DMS114 treated with DMSO at 0.1 percent for 48 hours (cell line): ENCODE measurements around the gene LARP1B.
"Not testable (repeated sequence)": the region's sequence is repeated elsewhere in the genome, so short reads cannot be mapped to it uniquely, and the experiment has no call there.

Experiments
- DNase-seq: peaks from one replicate; lab custom pipeline; 2025; ENCODE audit not compliant: unreplicated experiment; lab: John Stamatoyannopoulos, UW

LARP1B gene

DNA sequence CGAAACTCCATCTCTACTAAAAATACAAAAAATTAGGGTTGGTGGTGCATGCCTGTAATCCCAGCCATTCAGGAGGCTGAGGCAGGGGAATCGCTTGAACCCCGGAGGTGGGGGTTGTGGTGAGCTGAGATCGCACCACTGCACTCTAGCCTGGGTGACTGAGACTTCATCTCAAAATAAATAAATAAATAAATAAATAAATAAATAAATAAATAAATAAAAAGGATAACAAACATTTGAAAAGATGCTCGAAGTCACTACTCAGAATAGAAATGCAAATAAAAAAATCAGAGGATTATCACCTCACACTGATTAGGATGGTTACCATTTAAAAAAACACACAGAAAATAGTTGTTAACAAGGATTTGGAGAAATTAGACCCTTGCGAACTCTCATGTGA lies 73.8 kb downstream of the LARP1B start:
- no peak for DNase-seq

DNA sequence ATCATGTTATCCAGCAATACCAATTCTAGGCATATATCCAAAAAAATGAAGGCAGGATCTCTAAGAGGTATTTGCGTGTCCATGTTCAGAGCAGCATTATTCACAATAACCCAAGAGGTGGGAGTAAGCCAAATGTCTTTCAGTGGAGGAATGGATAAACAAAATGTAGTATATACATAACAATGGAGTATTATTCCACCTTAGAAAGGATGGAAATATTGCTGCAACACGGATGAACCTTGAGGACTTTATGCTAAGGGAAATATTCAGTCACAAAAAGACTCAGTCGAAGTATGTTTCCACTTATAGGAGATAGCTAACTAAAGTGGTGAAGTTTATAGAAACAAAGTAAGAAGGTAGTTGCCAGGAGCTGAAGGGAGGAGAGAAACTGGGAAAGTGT lies 74.3 kb downstream of the LARP1B start:
- no peak for DNase-seq

DNA sequence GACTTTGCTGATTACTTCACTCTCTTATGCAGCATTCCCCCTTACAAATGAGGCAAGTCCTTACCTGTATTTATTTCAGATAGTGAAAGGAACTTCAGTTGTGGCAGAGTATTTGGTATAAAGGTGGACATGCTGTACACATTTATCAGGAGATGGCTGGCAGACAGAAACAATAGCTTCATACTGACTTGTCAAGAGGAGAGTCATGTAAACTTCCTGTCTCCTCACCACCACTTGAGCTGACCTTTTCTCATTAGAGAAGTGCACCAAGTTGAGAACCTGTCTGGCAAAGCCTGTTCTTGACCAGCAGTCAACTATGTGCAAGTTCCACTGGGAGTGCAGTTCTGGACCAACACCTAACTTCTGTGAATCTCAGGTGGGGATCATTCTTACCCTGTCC lies 80.8 kb downstream of the LARP1B start:
- no peak for DNase-seq

DNA sequence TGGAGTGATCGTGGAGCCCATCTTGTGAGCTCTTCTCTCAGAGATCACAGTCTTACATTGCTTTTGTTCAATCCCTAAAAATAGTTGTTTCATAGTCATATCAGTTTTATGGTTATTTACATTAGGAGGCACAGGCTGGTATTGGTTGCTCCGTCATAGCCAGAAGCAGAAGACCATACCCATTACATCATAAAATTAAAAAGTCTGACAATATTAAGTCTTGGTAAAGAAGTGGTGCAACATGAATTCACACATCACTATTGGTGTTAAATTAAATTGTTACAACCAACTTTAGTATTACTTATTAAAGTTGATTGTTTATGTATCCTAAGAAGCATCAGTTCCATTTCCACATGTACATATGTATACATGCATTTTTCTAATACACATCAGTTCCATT lies 84.6 kb downstream of the LARP1B start:
- DNase-seq = no peak

DNA sequence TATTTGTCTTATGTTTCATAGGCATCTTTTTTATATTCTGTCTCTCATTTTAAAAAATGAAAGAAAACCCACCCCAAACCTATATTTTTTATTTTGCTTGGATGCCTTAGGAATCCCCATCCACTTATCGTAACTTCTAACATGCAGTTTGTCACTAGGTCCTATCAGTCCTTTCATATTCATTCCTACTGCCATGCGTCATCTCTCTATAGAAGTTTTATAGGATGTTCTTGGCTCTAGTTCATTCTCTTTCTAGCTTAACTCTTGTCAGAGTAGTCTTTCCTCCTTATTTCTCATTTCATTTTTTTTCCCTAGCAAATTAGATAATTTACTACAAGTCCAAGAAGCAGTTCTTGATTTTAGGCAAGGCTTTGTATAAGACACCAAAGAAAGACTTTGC lies 92.7 kb downstream of the LARP1B start:
- DNase-seq = no peak

DNA sequence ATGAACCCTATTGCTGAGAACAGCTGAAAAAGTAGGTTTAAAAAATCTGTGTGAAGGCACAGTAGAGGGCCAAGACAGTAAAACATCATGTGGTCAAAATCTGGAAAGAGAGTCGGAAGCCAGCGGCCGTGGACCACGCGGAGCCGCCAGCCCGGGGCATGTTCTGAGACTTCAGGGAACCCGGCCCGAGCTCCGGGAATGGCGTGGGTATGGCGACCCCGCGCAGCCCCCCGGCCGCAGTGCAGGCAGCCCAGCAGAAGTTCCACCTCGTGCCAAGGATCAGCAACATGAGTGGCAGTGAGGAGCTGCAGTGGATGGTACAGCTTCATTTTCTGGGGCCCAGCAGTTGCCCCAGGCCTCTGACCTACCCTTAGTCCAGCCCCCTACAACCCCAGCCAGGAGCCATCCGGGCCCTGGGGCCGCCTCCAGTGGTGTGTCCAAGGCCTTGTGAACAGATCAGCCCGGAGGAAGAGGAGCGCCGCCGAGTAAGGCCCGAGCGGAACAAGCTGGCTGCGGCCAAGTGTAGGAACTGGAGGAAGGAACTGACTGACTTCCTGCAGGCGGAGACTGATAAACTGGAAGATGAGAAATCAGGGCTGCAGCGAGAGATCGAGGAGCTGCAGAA lies 94.2 kb downstream of the LARP1B start:
- no peak for DNase-seq

DNA sequence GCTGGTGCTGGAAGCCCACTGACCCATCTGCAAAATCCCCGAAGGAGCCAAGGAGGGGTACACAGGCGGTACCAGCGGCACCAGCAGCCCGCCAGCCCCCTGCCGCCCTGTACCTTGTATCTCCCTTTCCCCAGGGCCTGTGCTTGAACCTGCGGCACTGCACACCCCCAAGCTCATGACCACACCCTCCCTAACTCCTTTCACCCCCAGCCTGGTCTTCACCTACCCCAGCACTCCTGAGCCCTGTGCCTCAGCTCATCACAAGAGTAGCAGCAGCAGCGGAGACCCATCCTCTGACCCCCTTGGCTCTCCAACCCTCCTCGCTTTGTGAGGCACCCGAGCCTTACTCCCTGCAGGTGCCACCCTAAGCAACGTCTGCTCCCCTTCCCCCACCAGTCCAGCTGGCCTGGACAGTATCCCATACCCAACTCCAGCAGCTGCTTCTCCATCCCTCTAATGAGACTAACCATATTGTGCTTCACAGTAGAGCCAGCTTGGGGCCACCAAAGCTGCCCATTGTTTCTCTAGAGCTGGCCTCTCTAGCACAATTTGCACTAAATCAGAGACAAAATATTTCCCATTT lies 94.9 kb downstream of the LARP1B start:
- DNase-seq = no peak

DNA sequence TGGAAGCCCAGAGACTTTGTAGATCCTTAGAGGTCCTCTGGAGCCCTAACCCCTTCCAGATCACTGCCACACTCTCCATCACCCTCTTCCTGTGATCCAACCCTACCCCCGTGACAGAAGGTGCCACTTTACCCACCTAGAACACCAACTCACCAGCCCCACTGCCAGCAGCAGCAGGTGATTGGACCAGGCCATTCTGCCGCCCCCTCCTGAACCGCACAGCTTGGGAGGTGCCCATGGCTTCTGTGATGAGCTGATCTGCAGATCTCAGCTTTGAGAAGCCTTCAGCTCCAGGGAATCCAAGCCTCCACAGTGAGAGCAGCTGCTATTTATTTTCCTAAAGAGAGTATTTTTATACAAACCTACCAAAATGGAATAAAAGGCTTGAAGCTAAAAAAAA lies 95.4 kb downstream of the LARP1B start:
- DNase-seq = not testable (repeated sequence)

DNA sequence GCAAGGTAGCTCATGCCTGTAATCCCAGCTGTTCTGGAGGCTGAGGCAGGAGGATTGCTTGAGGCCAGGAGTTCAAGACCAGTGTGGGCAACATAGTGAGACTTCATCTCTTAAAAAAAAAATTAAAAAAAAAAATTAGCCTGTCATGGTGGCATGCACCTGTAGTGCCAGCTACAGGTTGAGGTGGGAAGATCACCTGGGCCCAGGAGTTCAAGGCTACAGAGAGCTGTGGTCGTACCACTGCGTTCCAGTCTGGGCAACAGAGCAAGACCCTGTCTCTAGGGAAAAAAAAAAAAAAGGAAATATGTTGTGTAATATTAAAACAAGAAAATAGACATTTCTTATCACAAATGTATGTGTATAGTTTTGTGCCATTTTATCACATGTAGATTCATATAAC lies 97.8 kb downstream of the LARP1B start:
- DNase-seq = no peak

DNA sequence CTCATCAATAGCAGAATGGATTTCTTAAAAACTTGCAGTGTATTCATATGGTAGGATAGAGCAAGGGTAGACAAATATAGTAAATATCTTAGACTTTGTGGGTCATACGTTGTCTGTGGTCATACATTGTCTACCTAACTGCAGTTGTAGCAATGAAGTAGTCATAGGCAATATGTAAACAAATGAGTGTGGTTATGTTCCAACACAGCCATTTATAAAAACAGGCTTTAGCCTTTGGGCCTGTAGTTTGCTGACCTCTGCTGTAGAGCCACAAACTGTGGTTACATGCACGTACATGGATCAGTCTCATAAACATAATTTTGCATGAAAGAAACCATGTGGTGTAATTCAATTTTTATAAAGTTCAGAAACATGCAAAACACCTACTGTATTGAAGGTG lies 98.9 kb downstream of the LARP1B start:
- no peak for DNase-seq

DNA sequence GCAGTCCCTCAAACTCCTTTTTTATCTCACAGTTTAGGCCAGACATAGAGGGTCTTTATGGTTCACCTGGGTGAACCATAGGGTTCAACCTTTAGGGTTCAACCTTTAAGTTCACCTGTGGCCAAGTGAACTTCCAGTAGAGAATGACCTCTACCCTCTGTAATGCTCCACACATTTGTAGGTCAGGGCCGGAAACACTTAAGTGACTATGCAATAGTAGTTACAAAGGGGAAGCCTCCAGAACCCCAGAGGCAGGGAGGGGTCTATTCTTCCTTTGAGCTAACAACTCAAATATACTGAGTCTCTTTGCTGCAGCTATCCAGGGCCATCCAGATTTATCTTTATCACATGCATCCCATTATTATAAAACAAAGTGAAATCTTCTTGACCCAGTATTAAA lies 100.0 kb downstream of the LARP1B start:
- DNase-seq = no peak

DNA sequence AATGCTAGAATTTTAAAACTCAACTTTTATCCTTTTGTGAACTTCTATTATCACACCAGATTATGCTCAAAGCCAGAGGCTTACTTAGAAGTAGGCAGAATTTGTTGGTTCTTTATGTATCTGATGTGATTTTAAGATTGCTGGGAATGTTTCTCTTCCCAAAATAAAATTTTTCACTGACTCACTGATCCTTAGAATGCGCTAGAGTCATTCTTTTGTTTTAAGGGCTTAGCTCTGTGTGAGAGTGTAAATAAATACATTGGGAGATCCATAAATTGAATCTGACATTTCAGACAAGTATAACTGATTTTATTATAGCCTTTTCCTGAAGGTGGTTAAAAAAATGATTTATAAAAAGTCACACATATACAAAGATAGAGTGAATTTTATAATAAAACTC lies 101.3 kb downstream of the LARP1B start:
- no peak for DNase-seq

DNA sequence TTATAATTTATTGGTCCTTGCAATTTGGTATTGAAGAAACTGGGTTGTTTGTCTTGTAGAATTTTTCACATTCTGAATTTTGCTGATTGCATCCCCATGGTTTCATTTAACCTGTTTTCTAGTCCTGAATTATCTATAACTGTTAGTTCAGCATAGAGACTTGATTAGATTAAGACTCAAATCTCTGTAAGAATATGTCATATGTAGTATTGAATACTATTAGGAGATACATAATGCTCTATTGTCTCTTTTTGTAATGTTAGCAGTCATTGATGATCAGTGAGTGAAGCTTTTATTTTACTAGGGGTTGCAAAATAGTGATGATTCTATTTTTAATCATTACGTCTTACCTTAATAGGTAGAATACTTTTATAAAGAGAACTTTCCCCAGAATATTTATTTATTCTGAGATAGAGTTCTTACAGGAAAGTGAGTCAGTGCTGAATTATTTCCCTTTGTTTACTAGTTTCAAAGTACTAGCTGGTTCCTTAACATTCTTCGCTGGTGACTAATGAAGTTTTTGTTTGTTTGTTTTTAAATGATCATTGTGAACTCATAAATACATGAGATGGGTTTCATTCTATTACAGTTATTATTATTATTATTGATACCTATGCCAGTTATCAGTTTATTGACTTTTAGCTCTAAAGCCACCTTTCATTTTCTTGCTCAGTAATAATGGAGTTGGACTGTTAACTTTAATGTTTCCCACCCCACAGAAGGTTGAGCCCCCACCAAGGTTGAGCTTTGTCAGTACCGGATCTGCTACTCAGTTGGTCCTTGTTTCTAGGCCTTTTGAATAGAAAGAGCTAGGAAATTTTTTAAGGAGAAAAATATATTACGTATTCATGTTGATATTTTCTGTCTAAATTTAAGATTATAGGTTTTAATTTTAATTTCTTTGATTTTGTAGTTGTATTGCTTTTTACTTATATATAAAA lies 102.3 kb downstream of the LARP1B start:
- DNase-seq = no peak

DNA sequence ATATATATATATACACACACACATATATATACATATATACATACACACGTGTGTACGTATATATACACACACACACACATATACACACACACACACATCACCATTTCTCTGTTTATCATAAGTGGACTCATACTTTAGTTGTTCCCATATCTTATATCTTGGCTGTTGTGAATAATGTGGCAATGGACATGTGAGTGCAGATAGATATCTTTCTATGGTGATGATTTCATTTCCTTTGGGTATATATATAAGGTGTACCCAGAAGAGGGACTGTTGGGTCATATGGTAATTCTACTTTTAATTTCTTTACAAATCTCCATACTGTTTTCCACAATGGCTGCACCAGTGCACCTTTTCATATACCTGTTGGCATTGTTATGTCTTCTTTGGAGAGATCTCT lies 105.9 kb downstream of the LARP1B start:
- no peak for DNase-seq

DNA sequence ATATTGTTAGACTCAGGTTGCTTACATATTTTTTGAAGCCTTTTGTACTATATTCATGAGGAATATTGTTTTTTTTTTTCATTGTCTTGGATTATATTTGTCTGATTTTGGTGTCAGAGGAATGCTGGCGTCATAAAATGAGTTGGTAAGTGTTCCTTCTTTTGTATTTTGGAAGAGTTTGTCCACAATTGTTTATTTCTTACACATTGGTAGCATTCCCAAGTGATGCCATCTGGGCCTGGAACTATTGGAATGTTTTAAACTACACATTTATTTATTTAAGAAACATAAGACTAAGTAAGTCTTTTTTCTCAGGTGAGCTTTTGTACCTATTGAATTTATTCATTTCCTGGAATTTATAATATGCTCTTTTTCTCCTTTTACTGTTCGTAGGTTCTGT lies 107.6 kb downstream of the LARP1B start:
- DNase-seq = no peak

DNA sequence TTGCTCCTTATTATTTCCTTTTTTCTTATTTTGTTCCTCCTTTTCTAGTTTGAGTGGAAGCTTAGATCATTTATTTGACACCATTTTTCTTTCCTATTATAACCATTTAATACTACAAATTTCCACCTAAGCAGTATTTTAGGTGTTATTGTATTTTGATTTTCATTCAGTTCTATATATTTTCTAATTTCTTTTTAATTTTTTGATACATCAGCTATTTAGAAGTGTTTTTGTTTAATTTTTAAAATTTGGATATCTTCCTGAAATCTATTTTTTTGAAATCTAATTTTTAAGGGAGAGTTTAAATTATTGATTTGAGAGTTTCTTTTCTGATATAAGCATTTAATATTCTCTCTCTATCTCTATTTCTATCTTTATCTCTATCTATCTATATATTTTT lies 108.1 kb downstream of the LARP1B start:
- no peak for DNase-seq

DNA sequence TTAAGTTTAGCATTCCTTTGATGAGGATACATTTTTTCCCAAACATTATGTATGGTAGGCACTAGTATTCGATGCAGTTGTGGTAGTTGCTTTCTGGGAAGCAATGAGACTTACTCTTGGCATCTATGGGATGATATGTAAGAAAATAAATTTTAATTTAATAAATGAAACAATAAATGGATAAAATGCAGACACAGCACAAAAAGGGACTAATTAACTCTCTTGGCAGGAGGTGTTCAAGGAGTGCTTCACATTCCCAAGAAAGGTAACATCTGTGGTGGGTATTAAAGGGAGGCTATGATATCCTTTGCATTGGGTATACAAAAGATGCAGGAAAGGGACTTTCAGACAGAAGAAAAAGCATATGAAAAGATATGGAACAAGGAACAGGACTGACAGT lies 115.5 kb downstream of the LARP1B start:
- no peak for DNase-seq

DNA sequence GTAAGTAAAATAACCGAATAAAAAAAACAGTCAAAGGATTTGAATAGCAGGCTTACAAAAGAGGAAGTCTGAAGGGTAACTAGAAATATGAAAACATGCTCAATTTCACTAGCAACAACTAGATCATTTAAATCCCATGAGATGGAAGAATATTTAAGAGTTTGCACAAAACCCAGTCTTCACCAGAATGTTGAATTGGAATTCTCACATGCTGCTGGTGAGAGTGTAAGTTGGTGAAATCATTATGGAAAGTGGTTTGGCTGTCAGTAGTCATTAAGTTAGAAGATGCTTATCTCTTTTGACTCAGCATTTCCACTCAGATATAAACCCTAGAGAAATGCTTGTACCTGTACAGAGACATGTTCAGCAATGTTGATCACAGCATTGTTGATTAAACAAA lies 116.4 kb downstream of the LARP1B start:
- no peak for DNase-seq

DNA sequence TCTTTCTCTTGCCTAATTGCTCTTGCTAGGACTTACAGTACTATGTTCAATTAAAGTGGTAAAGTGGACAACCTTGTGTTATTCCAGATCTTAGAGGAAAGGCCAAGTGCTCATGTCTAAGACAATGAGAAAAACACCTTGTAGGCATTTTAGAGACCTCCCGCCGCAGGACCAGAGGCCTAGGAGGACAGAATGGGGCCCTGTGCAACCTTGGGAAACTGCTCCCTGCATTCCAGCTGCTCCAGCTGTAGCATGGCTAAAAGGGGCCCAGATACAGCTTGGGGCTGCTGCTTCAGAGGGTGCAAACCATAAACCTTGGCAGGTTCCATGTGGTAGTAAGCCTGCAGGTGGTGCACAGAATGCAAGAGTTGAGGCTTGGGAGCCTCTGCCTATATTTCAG lies 125.5 kb downstream of the LARP1B start:
- no peak for DNase-seq

DNA sequence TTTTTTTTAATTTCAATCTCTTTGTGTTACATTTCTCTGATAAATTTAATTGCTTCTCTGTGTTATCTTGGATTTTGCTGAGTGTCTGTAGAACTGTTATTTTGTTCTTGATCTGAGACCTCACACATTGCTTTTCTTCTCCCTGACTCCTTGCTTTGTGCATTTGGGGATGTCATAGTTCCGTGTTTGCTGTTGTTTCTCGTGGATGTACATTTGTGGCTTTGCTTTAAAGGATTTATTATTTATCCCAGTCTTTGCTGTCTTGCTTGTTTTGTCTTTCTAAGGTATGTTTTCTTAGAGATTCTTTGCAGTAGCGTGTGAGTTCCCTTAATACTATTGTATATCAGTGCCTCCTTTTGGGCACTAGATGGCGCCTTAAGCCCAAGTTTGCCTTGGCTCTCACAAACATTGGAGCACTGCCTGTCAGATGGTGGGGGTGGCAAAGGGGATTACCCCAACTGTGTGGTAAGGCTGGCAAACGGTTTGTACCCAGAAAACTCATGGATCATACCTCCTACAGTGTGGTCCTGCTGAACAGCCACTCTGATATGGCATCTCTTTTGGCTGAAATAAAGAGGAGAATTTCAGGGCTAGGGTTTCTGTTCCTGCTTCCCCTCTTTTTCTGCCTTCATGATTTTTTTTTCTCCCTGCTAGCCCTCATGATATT lies 130.1 kb downstream of the LARP1B start:
- peak; percentile 17 for DNase-seq

DNA sequence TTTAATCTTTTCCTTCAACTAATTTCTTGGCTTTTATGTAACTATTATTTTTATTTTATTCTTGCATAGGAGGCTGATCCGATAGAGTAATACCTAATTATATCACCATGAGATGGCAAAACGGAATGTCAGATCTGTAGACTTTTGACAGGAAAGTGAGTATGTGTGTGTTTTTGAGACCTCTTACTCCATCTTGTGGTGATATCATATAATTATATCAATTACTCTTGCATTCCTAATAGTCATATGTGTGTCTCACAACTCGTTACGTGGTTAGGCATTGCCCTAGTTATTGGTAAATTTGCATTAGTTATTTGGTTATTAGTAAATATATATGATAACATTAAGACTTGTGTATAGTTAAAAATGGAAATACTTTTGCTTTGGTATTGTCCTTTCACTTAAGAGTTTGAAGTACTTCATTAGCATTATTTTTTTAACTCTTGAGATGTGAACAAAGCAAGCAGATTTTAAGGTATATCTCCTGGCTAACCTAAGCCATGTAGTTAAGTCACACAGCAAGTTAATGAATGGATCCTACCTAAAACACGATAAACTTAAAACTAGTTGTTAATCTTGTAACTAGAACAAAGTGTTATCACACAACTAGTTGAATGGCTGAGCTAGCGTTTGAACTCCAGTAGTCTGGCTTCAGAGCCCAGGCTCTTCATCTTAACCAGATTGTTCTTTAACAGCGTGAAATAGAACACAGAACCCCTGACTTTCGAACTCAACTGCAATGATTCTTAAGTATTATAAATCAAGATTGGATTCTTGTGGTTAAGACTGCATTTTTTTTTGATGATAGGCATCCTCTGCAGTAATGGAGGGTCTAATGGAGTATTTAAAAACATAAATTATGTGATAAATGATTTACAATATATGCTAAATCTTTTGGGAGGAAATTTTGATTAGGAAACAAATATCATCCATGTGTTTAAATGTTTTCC lies 159.4 kb downstream of the LARP1B start:
- DNase-seq = peak; percentile 20
